ENCODE results near the gene PRKG1.

The PRKG1 gene

DNA sequence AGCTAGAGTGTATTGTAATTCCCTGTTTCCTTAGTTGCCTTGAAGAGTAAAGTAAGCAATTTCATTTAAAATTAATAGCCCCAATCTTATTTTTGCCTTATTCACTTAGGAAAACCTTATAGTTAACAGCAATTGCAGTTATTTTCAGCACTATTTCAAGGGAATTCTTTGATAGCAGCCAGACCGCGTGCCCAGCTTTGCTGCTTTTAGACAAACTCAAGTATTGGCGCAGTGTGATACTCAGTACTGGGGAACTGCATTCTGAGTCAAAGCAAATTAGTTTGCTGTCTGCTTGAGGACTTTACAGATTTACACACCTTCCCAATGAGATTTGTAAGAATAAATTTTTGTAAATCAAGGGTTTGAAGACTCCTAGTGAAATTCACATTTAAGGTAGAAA lies 21.2 kb downstream of the PRKG1 start:
- H3K4me3 ChIP-seq (ENCODE audit: low read depth, low read length) = no peak overlapping the region
- TF ChIP-seq CTCF (IDR thresholded peaks at IDR 0.05; ENCODE audit: borderline replicate concordance, insufficient read depth, low read depth, low read length) = no peak

- no peak overlapping the region for H3K4me3 ChIP-seq (ENCODE audit: low read depth, low read length)
- TF ChIP-seq CTCF (IDR thresholded peaks at IDR 0.05; ENCODE audit: borderline replicate concordance, insufficient read depth, low read depth, low read length) = no peak
Observed at GRCh38 chr10:51097546-51097945, 23.3 kb downstream of the PRKG1 start.

DNA sequence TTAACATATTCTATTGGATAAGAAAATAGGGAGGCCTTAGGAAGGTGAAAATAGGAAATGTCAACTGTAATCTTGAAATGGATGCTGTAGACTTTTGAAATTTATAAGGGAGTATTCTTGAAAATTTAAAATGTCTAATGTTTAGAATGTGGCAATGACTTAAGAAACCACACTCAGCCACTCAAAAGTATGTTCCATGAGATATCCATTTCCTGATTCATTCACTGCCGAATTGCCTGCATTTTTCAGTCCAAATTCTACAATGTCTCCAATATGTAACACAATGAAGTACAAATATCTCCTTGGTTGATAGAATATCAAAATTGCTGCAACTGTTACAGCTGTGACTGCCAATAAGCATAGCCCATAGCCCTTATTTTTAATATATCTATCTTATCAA lies 25.9 kb downstream of the PRKG1 start:
- TF ChIP-seq CTCF (IDR thresholded peaks at IDR 0.05; ENCODE audit: borderline replicate concordance, insufficient read depth, low read depth, low read length) = no peak
- no peak overlapping the region for H3K4me3 ChIP-seq (ENCODE audit: low read depth, low read length)

DNA sequence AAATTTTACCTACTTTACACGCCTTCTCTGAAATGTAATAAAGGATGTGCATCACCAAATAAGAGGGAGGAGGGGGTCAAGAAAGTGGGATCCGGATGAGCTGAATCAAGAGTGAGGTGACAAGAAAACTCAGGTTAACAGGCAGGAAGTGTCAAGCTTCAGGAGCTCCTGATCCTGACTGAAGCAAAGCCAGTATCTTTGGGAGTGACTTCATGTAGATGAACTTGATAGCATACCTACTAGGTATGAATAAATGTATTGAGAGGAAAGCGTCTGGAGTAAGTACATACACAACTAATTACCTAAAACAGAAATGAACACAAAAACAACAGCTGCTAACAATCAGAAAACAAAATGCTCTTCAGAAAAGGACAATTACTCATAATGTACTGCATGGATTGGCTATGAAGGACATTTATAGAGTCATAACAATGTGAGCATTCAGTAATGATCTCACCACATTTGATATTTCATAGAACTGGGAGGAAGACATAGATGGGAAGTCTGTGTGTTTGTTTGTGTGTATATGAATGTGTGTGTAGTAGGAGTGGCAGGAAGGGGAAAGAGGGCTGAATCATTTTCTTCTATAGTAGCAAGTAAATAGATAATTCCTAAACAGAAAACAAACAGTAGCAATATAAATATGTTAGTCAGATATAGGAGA lies 29.4 kb downstream of the PRKG1 start:
- no peak for TF ChIP-seq CTCF (IDR thresholded peaks at IDR 0.05; ENCODE audit: borderline replicate concordance, insufficient read depth, low read depth, low read length)
- H3K4me3 ChIP-seq (ENCODE audit: low read depth, low read length) = no peak overlapping the region

- no peak overlapping the region for H3K4me3 ChIP-seq (ENCODE audit: low read depth, low read length)
- no peak for TF ChIP-seq CTCF (IDR thresholded peaks at IDR 0.05; ENCODE audit: borderline replicate concordance, insufficient read depth, low read depth, low read length)
Observed at GRCh38 chr10:51106311-51106945, 32.1 kb downstream of the PRKG1 start.

GRCh38 chr10:51108406-51108805 lies 34.1 kb downstream of the PRKG1 start:
- H3K4me3 ChIP-seq (ENCODE audit: low read depth, low read length) = no peak overlapping the region
- no peak for TF ChIP-seq CTCF (IDR thresholded peaks at IDR 0.05; ENCODE audit: borderline replicate concordance, insufficient read depth, low read depth, low read length)
